ENCODE results near the gene MRPL37.

MRPL37 gene

DNA sequence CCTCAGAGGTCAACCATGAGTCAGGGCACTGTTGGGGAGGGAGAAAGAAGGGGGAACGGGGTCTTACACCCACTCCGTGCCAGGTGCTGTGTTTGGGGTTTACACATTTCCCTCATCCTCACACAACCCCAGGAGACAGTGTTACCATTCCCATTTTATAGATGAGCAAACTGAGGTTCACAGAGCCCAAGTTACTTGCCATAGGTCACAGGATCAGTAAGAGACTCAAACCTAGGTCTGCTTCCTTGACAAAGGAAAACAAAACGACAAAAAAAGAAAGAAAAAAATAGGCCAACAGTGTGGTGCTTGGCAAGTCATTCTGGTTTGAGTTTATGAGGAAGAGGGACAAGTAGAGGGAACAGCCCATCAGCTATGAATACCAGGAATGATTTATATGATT is 30.9 kb upstream of the MRPL37 start:
- Histone ChIP-seq H3K4me2 (ENCODE audit: low read depth, low read length, poor library complexity, severe bottlenecking) (no peak overlapping the region), H3K27ac (ENCODE audit: low read depth, low read length) (no peak overlapping the region), H3K9me2 (replicated peaks; ENCODE audit: insufficient read depth, low read length) (no peaks in the 10 kb centered on the region), H3F3A (ENCODE audit: insufficient read depth) (no peaks in the 10 kb centered on the region), H3K27me3 (ENCODE audit: low read length) (no peaks in the 10 kb centered on the region), H3K9me3 (ENCODE audit: insufficient read depth, low read length) (no peaks in the 10 kb centered on the region), H2AFZ (ENCODE audit: low read depth, low read length, severe bottlenecking) (no peak overlapping the region), H4K20me1 (ENCODE audit: low read depth, low read length) (no peaks in the 10 kb centered on the region), H3K9ac (ENCODE audit: low read length) (no peak overlapping the region), H3K79me2 (ENCODE audit: insufficient read depth, low read length) (no peaks in the 10 kb centered on the region), H3K4me3 (ENCODE audit: insufficient read depth, low read length, poor library complexity, severe bottlenecking) (no peak overlapping the region), H3K36me3 (ENCODE audit: low read length) (no peaks in the 10 kb centered on the region)
- TF ChIP-seq EZH2phosphoT487 (conservative IDR thresholded peaks at IDR 0.05; ENCODE audit: low read length): no peak
- TF ChIP-seq CTCF (IDR thresholded peaks at IDR 0.05; ENCODE audit: insufficient read depth, low read length, poor library complexity, severe bottlenecking): no peak

DNA sequence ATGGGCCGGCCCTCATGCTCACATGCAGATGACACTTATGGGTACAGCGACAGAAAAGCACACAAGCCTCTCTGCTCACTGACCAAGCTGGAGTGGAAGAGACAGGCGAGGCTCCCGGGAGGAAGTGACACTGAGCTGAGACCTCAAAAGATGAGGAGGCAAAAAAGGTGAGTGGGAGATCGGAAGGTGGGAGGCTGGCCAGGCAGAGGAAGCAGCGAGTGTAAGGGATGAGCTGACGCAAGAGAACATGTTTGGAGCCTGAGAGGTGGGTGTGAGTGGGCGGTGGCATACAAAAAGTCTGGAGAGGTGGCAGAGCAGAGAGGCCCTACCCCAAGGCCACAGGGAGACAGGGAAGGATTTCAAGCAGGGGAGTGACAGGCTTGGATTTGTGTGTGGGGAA is 29.0 kb upstream of the MRPL37 start:
- Histone ChIP-seq H3K79me2 (ENCODE audit: insufficient read depth, low read length) (no peaks in the 10 kb centered on the region), H3K4me3 (ENCODE audit: insufficient read depth, low read length, poor library complexity, severe bottlenecking) (no peak overlapping the region), H4K20me1 (ENCODE audit: low read depth, low read length) (no peaks in the 10 kb centered on the region), H3K4me2 (ENCODE audit: low read depth, low read length, poor library complexity, severe bottlenecking) (no peak overlapping the region), H3K9me2 (replicated peaks; ENCODE audit: insufficient read depth, low read length) (no peaks in the 10 kb centered on the region), H3K27ac (ENCODE audit: low read depth, low read length) (no peak overlapping the region), H3K9me3 (ENCODE audit: insufficient read depth, low read length) (no peaks in the 10 kb centered on the region), H3K9ac (ENCODE audit: low read length) (no peak overlapping the region), H3K27me3 (ENCODE audit: low read length) (no peaks in the 10 kb centered on the region), H3F3A (ENCODE audit: insufficient read depth) (no peaks in the 10 kb centered on the region), H3K36me3 (ENCODE audit: low read length) (no peaks in the 10 kb centered on the region), H2AFZ (ENCODE audit: low read depth, low read length, severe bottlenecking) (no peak overlapping the region)
- no peak for TF ChIP-seq EZH2phosphoT487 (conservative IDR thresholded peaks at IDR 0.05; ENCODE audit: low read length)
- no peak for TF ChIP-seq CTCF (IDR thresholded peaks at IDR 0.05; ENCODE audit: insufficient read depth, low read length, poor library complexity, severe bottlenecking)

- no peaks in the 10 kb centered on the region for H3K36me3 ChIP-seq (ENCODE audit: low read length)
- no peak overlapping the region for H3K27ac ChIP-seq (ENCODE audit: low read depth, low read length)
- H3K4me3 ChIP-seq (ENCODE audit: insufficient read depth, low read length, poor library complexity, severe bottlenecking): no peak overlapping the region
- no peak for TF ChIP-seq CTCF (IDR thresholded peaks at IDR 0.05; ENCODE audit: insufficient read depth, low read length, poor library complexity, severe bottlenecking)
- no peak for TF ChIP-seq EZH2phosphoT487 (conservative IDR thresholded peaks at IDR 0.05; ENCODE audit: low read length)
- no peak overlapping the region for H3K9ac ChIP-seq (ENCODE audit: low read length)
- no peaks in the 10 kb centered on the region for H3K9me3 ChIP-seq (ENCODE audit: insufficient read depth, low read length)
- H3K27me3 ChIP-seq (ENCODE audit: low read length): no peaks in the 10 kb centered on the region
- no peak overlapping the region for H2AFZ ChIP-seq (ENCODE audit: low read depth, low read length, severe bottlenecking)
- no peaks in the 10 kb centered on the region for H3K79me2 ChIP-seq (ENCODE audit: insufficient read depth, low read length)
- H3K4me2 ChIP-seq (ENCODE audit: low read depth, low read length, poor library complexity, severe bottlenecking): no peak overlapping the region
- no peaks in the 10 kb centered on the region for H4K20me1 ChIP-seq (ENCODE audit: low read depth, low read length)
- no peaks in the 10 kb centered on the region for H3F3A ChIP-seq (ENCODE audit: insufficient read depth)
- no peaks in the 10 kb centered on the region for H3K9me2 ChIP-seq (replicated peaks; ENCODE audit: insufficient read depth, low read length)
These were observed 28.4 kb upstream of the MRPL37 start for GRCh38 chr1:54171606-54172005.
